SU-DHL-6 (cell line): ENCODE measurements around the gene DDX31.

Experiments
- H2AFZ ChIP-seq: fragments of 200-600 bp; sonication (generic); 2 replicates; pipeline ENCODE4 v1.6.1; 2014; ENCODE audit warnings: low read depth, mild to moderate bottlenecking, moderate library complexity, mixed read lengths, antibody characterized with exemption, low read length; ENCODE audit not compliant: severe bottlenecking
- H3F3A ChIP-seq: fragments of 200-600 bp; shearing (Covaris generic); 2 replicates; pipeline ENCODE4 v1.6.0; 2016; ENCODE audit warnings: antibody characterized with exemption, mild to moderate bottlenecking; ENCODE audit not compliant: insufficient read depth
- H3K27ac ChIP-seq: fragments of 200-600 bp; sonication (generic); 2 replicates; pipeline ENCODE4 v1.5.1; 2016; ENCODE audit warnings: low read depth, mild to moderate bottlenecking, low read length, moderate library complexity, mixed read lengths
- H3K27me3 ChIP-seq: fragments of 200-600 bp; sonication (generic), shearing (Covaris generic); 2 replicates; pipeline ENCODE4 v1.6.0; 2014; ENCODE audit warnings: mild to moderate bottlenecking, low read length
- H3K36me3 ChIP-seq: fragments of 200-600 bp; sonication (generic); 2 replicates; pipeline ENCODE4 v1.6.1; 2014; ENCODE audit warnings: mild to moderate bottlenecking, low read length, mixed read lengths
- H3K4me2 ChIP-seq: fragments of 300-600, 200-600 bp; shearing (Covaris generic), sonication (generic); 2 replicates; pipeline ENCODE4 v1.6.0; 2014; ENCODE audit warnings: low read length, low read depth, mild to moderate bottlenecking; ENCODE audit not compliant: poor library complexity, severe bottlenecking
- H3K4me3 ChIP-seq: fragments of 200-600 bp; sonication (generic); 2 replicates; pipeline ENCODE4 v1.5.1; 2014; ENCODE audit warnings: antibody characterized with exemption, low read length, mild to moderate bottlenecking, mixed read lengths; ENCODE audit not compliant: insufficient read depth, poor library complexity, severe bottlenecking
- H3K79me2 ChIP-seq: fragments of 200-600 bp; sonication (generic); 2 replicates; pipeline ENCODE4 v1.6.1; 2014; ENCODE audit warnings: mild to moderate bottlenecking, low read length, moderate library complexity; ENCODE audit not compliant: insufficient read depth
- H3K9ac ChIP-seq: fragments of 200-600 bp; sonication (generic); 2 replicates; pipeline ENCODE4 v1.7.0; 2014; ENCODE audit warnings: mild to moderate bottlenecking, low read length
- H3K9me2 ChIP-seq: fragments of 200-600 bp; sonication (generic); replicated peaks from 2 replicates; pipeline ENCODE4 v1.6.1; 2014; ENCODE audit warnings: low read length; ENCODE audit not compliant: insufficient read depth
- H3K9me3 ChIP-seq: fragments of 200-600 bp; sonication (generic); 2 replicates; pipeline ENCODE4 v1.6.1; 2014; ENCODE audit warnings: low read length, mixed read lengths; ENCODE audit not compliant: insufficient read depth
- H4K20me1 ChIP-seq: fragments of 200-600 bp; sonication (generic); 2 replicates; pipeline ENCODE4 v1.6.1; 2014; ENCODE audit warnings: low read depth, mild to moderate bottlenecking, antibody characterized with exemption, low read length, moderate library complexity, mixed read lengths
- CTCF ChIP-seq: fragments of 200-600 bp; sonication (generic); IDR thresholded peaks from one replicate; pipeline ENCODE4 v1.5.1; 2017; ENCODE audit warnings: antibody characterized with exemption, mild to moderate bottlenecking, low read length, moderate library complexity; ENCODE audit not compliant: insufficient read depth, poor library complexity, severe bottlenecking
- EZH2phosphoT487 ChIP-seq: fragments of 200-600 bp; sonication (generic), shearing (Covaris generic); conservative IDR thresholded peaks from 2 replicates; pipeline ENCODE4 v1.6.1; 2018; ENCODE audit warnings: mild to moderate bottlenecking, antibody characterized with exemption, low read length, moderate library complexity, mixed read lengths

DDX31 gene

GRCh38 chr9:132554755-132555154 is 115.0 kb downstream of the DDX31 start:
- no peak overlapping the region for H3K27ac ChIP-seq
- no peaks in the 10 kb centered on the region for H3F3A ChIP-seq
- H3K36me3 ChIP-seq, result no peaks in the 10 kb centered on the region
- no peak overlapping the region for H3K4me2 ChIP-seq
- H3K9ac ChIP-seq, result no peak overlapping the region
- H3K79me2 ChIP-seq, result no peaks in the 10 kb centered on the region
- H3K4me3 ChIP-seq, result no peak overlapping the region
- no peaks in the 10 kb centered on the region for H3K9me3 ChIP-seq
- no peaks in the 10 kb centered on the region for H3K27me3 ChIP-seq
- H3K9me2 ChIP-seq, result no peaks in the 10 kb centered on the region
- no peak overlapping the region for H2AFZ ChIP-seq
- no peaks in the 10 kb centered on the region for H4K20me1 ChIP-seq
- no peak for TF ChIP-seq CTCF
- TF ChIP-seq EZH2phosphoT487, result no peak

- Histone ChIP-seq H3K4me3 (no peak overlapping the region), H3K4me2 (no peak overlapping the region), H3F3A (peaks cover 20% of the 10 kb centered on the region), H4K20me1 (no peaks in the 10 kb centered on the region), H3K27me3 (no peaks in the 10 kb centered on the region), H3K27ac (no peak overlapping the region), H3K9ac (no peak overlapping the region), H3K36me3 (no peaks in the 10 kb centered on the region), H2AFZ (no peak overlapping the region), H3K9me3 (no peaks in the 10 kb centered on the region), H3K79me2 (no peaks in the 10 kb centered on the region), H3K9me2 (no peaks in the 10 kb centered on the region)
- no peak for TF ChIP-seq CTCF
These were observed 117.7 kb downstream of the DDX31 start for GRCh38 chr9:132552041-132552440.

GRCh38 chr9:132551556-132551955 is 118.2 kb downstream of the DDX31 start:
- no peaks in the 10 kb centered on the region for H3K9me3 ChIP-seq
- no peaks in the 10 kb centered on the region for H3K27me3 ChIP-seq
- peaks cover 20% of the 10 kb centered on the region for H3F3A ChIP-seq
- H3K36me3 ChIP-seq, result no peaks in the 10 kb centered on the region
- TF ChIP-seq EZH2phosphoT487 (no peak), CTCF (no peak)
- no peak overlapping the region for H2AFZ ChIP-seq
- no peaks in the 10 kb centered on the region for H4K20me1 ChIP-seq
- H3K9me2 ChIP-seq, result no peaks in the 10 kb centered on the region
- H3K4me3 ChIP-seq, result no peak overlapping the region
- no peaks in the 10 kb centered on the region for H3K79me2 ChIP-seq
- no peak overlapping the region for H3K9ac ChIP-seq
- no peak overlapping the region for H3K4me2 ChIP-seq
- H3K27ac ChIP-seq, result no peak overlapping the region
